GM19023 (cell line): Measurements from ENCODE around the gene RBCK1.
"Not testable (repeated sequence)": the region's sequence is repeated elsewhere in the genome, so short reads cannot be mapped to it uniquely, and the experiment has no call there.

Source experiments
- ATAC-seq: cut with Tn5 transposase; IDR thresholded peaks from one replicate; pipeline ENCODE4 v1.9.1; 2021; ENCODE audit warnings: mild to moderate bottlenecking, moderate library complexity; ENCODE audit not compliant: unreplicated experiment

The RBCK1 gene

GRCh38 chr20:462199-462991 lies 54.3 kb downstream of the RBCK1 start, which contains the start of gene TBC1D20:
TBC1D20 (minus strand) TSS chr20:462533; CDS start chr20:462405, 128 bp downstream.
- peak; percentile 93 for ATAC-seq

GRCh38 chr20:467755-468154 lies 59.7 kb downstream of the RBCK1 start:
- no peak for ATAC-seq

GRCh38 chr20:469746-470490 lies 61.8 kb downstream of the RBCK1 start:
- no peak for ATAC-seq

- no peak for ATAC-seq
Measured at GRCh38 chr20:472137-472846, 64.2 kb downstream of the RBCK1 start.

GRCh38 chr20:472889-473292 lies 64.8 kb downstream of the RBCK1 start:
- ATAC-seq: no peak

GRCh38 chr20:474581-474980 lies 66.5 kb downstream of the RBCK1 start:
- no peak for ATAC-seq

GRCh38 chr20:475463-476357 lies 67.6 kb downstream of the RBCK1 start:
- ATAC-seq: no peak

GRCh38 chr20:476561-477249 lies 68.6 kb downstream of the RBCK1 start:
- not testable (repeated sequence) for ATAC-seq

- ATAC-seq: no peak
Measured at GRCh38 chr20:478010-478948, 70.2 kb downstream of the RBCK1 start.

GRCh38 chr20:478949-479429 lies 70.9 kb downstream of the RBCK1 start:
- ATAC-seq: no peak

- ATAC-seq: no peak
Measured at GRCh38 chr20:479487-479886, 71.4 kb downstream of the RBCK1 start.

GRCh38 chr20:480044-480443 lies 71.9 kb downstream of the RBCK1 start:
- ATAC-seq: no peak

GRCh38 chr20:481167-481566 lies 73.1 kb downstream of the RBCK1 start:
- no peak for ATAC-seq
